ENCODE results near the gene MMP24.

DNA sequence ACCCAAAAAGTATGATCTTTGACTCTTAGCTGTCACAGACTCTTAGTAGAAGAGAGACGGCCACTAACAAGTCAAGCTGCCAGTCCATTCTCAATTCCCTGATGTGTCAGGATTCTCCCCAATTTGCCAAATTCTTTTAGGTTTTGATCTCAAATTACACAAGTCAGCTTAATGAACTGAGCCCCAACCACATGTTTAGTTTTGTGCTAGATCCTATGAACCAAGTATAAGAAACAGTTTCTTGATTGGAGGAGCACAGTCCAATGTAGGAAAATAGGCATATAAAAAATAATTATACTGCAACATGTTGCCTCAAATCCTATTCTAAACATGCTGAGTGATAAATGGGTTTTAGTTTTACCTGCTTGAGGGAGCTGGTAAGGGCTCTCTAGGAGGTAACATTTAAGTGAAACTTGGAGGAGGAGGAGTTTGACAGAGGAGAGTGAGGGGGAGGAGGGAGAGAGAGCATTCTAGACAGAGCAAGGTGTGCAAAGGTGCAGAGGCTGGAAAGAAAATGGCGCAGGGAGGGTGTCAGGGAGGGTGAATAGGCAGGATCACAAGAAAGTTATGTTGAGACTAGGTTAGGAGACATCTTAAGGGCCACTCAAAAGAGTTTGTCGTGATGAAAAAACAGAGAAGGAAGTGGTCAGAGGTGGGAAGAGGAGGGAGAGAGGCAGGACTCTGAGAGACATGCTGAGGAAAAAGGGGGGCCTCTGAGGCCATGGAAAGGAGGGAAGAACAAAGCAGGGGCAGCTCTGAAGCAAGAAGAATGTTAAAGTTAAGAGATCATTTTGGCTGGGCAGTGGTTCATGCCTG lies 88.5 kb downstream of the MMP24 start:
- no peak for TF ChIP-seq CTCF (IDR thresholded peaks at IDR 0.05)
- no peak for TF ChIP-seq EZH2 (IDR thresholded peaks at IDR 0.05)

Data from neural progenitor cell (in vitro differentiated cells).